NCI-H526 (cell line): ENCODE measurements around the gene GALNT13.

Experiments
- DNase-seq, 2 experiments: peaks; one replicate each; lab custom pipeline; 2025; lab: John Stamatoyannopoulos, UW

GALNT13 gene

DNA sequence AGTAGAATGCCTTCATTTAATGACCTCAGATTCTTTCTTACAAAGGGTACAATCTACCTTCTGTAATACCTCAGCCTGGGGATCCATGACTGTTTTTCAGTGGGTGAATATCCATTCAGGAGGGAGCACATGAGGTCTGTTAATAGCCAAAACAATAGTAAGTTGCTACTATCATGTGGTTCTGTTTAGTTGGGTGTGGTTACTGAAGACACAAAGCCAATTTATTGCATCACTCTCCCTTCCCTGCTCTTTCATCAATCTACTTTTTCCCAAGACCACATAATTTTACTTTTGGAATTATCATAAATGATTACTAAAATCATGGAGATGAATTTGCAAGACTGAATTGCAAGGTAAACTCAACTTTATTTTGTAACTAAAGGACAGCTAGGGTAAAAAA, 254.2 kb downstream of the GALNT13 start:
- DNase-seq: no peak

GRCh38 chr2:154130821-154131220, 259.1 kb downstream of the GALNT13 start:
- no peak for DNase-seq

DNA sequence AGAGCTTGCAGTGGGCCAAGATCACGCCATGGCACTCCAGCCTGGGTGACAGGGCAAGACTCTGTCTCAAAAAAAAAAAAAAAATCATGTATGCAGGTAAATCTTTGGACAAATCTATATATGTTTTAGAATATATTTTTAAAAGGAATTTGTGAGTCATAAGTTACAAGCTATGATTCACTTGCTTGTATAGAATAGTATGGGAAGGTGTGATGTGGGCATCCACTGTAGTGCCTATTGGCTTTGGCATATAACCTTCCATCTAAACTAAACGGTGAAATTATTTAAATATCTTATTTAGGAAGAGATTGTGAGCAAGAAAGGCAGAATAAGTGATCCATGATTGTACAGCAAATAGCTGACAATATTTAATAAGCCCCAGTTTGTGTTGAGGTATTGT, 261.1 kb downstream of the GALNT13 start:
- DNase-seq: no peak

DNA sequence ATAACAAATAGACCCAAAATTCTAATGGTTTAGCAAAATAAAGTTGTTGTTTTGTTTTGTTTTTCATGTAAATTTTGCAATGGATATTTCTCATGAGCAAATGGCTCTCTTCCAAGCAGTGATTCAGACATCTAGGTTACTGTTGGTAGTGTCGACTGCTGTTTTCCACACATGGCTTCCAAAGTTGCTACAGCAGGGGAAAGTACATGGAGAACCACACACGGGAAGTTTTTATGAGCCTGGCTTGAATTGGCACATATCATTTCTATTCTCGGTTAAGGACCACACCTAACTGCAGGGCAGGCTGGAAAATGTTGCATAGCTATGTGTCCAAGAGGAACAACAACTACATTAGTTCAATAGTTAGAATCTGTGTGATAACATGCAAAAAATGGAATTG, 262.1 kb downstream of the GALNT13 start:
- no peak for DNase-seq

DNA sequence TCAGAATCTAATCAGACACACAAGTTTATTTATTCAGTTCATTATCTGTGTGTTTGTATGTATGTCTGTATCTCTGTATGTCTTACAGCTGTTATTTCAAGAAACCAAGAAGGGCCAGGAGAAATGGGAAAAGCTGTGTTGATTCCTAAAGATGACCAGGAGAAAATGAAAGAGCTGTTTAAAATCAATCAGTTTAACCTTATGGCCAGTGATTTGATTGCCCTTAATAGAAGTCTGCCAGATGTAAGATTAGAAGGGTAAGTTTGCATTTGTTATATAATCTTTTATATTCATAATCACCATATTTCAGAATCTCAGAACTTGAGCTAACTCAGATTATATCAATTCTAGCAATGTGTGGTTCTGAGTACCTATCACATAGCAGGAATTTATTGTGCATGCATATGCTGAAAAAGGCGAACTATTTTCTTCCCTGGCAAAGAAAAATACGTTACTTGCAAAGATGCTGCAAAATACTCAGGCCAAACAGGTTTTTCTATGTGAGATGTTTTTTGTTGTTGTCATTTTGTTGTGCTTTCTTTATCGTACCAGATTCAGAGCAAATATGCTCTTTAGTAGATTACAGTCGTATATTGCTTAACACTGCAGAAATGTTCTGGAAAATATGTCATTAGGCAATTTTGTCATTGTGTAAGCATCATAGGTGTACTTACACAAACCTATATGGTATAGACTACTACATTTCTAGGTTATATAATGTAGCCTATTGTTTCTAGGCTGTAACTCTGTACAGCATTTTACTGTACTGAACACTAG, 268.7 kb downstream of the GALNT13 start:
- DNase-seq: no peak

- no peak for DNase-seq
Observed at GRCh38 chr2:154142480-154142879, 270.8 kb downstream of the GALNT13 start.

GRCh38 chr2:154143105-154143504, 271.4 kb downstream of the GALNT13 start:
- no peak for DNase-seq

DNA sequence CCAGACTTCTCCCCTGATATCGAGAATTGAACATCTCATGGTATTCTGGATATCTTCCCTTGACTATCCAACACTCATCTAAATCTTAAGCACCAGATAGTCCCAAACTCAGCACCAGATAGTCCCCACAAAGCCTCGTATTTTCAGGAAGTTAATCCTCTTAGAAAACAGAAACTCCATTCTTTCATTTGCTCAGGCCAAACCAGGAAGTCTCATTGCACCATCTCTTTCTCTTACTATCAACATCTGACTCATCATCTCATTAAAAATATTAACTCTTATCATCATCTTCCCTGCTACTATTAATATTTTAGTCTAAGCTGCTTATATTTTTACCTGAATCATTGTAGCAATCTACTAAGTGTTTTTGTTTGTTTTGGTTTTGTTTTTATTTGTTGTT, 286.4 kb downstream of the GALNT13 start:
- DNase-seq: no peak

GRCh38 chr2:154161286-154161685, 289.6 kb downstream of the GALNT13 start:
- DNase-seq: no peak

- no peak for DNase-seq
Observed at GRCh38 chr2:154170400-154170799, 298.7 kb downstream of the GALNT13 start.

GRCh38 chr2:154173164-154173563, 301.4 kb downstream of the GALNT13 start:
- DNase-seq: no peak

GRCh38 chr2:154173919-154174318, 302.2 kb downstream of the GALNT13 start:
- no peak for DNase-seq

- no peak for DNase-seq
Observed at GRCh38 chr2:154182008-154182407, 310.3 kb downstream of the GALNT13 start.

DNA sequence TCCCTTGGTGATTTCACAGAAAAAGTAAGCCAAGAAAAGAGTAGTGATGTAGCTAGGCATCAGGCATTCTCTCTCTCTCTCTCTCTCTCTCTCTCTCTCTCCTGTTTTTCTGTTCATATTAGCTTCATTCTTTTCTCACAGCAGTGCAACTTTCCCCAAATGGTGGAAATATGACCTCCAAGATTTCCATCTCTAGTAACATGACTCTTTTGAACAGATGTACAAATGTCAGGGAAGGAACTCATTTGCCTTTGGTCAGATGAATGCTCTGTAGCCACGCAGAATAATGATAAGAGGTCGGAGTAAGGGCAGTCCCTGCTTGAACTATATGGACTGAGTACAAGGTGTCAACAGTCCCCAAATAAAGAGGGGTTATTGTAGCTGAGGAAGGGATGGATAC, 316.2 kb downstream of the GALNT13 start:
- DNase-seq: no peak

DNA sequence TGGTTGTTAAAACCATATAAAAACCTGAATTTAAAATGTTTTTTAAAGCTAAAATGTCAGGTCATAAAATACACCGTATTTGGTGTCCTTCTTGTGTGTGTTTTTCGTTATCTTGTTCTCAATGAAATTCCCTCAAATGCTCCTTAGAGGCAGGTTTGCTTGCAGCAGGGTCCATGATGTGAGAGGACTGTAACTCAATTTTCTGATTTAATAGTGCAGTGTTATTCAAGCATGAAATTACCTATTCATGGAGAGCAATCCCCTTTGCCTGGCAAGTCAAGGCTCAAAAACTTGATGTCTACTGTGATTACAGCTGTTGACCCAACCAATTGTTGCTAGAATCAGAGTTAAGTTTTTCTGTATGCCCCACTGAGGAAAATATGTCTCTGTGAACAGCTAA, 318.2 kb downstream of the GALNT13 start:
- peak in 1 of 2 experiments; percentile 11 for DNase-seq

- no peak for DNase-seq
Observed at GRCh38 chr2:154193246-154193645, 321.5 kb downstream of the GALNT13 start.

DNA sequence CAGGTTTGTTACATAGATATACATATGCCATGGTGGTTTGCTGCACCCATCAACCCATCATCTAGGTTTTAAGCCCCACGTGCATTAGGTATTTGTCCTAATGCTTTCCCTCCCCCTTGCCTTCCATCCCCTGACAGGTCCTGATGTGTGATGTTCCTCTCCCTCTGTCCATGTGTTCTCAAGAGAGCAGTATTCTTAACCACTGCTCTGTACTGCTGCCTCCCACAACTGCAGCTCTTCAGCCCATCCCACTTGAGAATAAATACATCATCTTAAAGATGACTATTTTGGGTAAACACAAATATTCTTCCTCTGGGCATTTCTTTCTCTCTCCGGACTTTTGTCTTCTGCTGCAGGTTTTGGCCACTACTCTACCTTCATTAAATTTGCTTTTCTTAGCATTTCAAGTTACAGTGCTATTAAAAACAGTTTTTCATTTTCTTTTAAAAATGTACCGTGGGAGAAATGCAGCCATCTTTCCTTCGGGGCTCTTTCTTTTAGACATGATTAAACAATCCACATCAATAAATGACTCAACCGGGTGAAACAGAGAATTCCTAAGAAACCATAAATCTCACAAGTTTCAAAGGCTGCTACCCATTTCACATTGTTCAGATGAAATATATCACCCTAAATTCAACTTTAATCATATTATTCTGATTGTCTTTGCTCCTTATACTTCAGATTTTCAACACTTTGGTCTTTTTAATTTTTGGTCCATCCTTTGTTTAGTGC, 323.4 kb downstream of the GALNT13 start:
- no peak for DNase-seq

GRCh38 chr2:154195644-154196195, 324.0 kb downstream of the GALNT13 start:
- no peak for DNase-seq

GRCh38 chr2:154198866-154199265, 327.1 kb downstream of the GALNT13 start:
- no peak for DNase-seq

GRCh38 chr2:154203206-154203605, 331.5 kb downstream of the GALNT13 start:
- DNase-seq: no peak

GRCh38 chr2:154203902-154204301, 332.2 kb downstream of the GALNT13 start:
- no peak for DNase-seq

GRCh38 chr2:154207288-154208047, 335.7 kb downstream of the GALNT13 start:
- DNase-seq: no peak
